HEK293T (cell line): Measurements from ENCODE around the gene DDX43.

Experiments
- CTCF ChIA-PET: fragments of 350-600 bp; formaldehyde crosslinking; extraction: SDS; loops from one replicate; lab custom pipeline; 2021; ENCODE audit warnings: antibody characterized with exemption, inconsistent platforms; lab: Yijun Ruan, JAX
- POLR2A ChIA-PET: fragments of 350-600 bp; formaldehyde crosslinking; extraction: SDS; loops from one replicate; lab custom pipeline; 2020; ENCODE audit warnings: antibody characterized with exemption, inconsistent platforms; lab: Yijun Ruan, JAX
- DNase-seq: peaks from one replicate; pipeline ENCODE4 v3.0.0; 2012; ENCODE audit warnings: mixed read lengths; ENCODE audit errors: extremely low spot score
- ARNT ChIP-seq: fragments of 450-650 bp; IDR thresholded peaks from 2 replicates; pipeline ENCODE4 v1.6.1; 2017; ENCODE audit warnings: mild to moderate bottlenecking
- BHLHE40 ChIP-seq: fragments of 450-650 bp; IDR thresholded peaks from 2 replicates; pipeline ENCODE4 v1.6.1; 2016; ENCODE audit warnings: mild to moderate bottlenecking, moderate library complexity, borderline replicate concordance
- CTBP1 ChIP-seq: fragments of 450-650 bp; IDR thresholded peaks from 2 replicates; pipeline ENCODE4 v1.6.1; 2016; ENCODE audit warnings: borderline replicate concordance
- ELF4 ChIP-seq: fragments of 450-650 bp; IDR thresholded peaks from 2 replicates; pipeline ENCODE4 v1.6.1; 2017; ENCODE audit warnings: antibody characterized with exemption
- FOXA1 ChIP-seq: fragments of 450-650 bp; IDR thresholded peaks from 2 replicates; pipeline ENCODE4 v1.6.1; 2016; ENCODE audit warnings: mild to moderate bottlenecking
- FOXK2 ChIP-seq: fragments of 450-650 bp; IDR thresholded peaks from 2 replicates; pipeline ENCODE4 v1.6.1; 2016; ENCODE audit warnings: mild to moderate bottlenecking
- FOXM1 ChIP-seq: fragments of 450-650 bp; IDR thresholded peaks from 2 replicates; pipeline ENCODE4 v1.6.1; 2017; ENCODE audit warnings: mild to moderate bottlenecking, borderline replicate concordance
- HDGF ChIP-seq: fragments of 450-650 bp; IDR thresholded peaks from 2 replicates; pipeline ENCODE4 v1.6.1; 2017; ENCODE audit warnings: antibody characterized with exemption, borderline replicate concordance
- L3MBTL2 ChIP-seq: fragments of 450-650 bp; conservative IDR thresholded peaks from 2 replicates; pipeline ENCODE4 v1.6.1; 2016; ENCODE audit warnings: mild to moderate bottlenecking
- LEF1 ChIP-seq: fragments of 450-650 bp; IDR thresholded peaks from 2 replicates; pipeline ENCODE4 v1.6.1; 2017; ENCODE audit warnings: mild to moderate bottlenecking, borderline replicate concordance
- NFRKB ChIP-seq: fragments of 450-650 bp; IDR thresholded peaks from 2 replicates; pipeline ENCODE4 v1.6.1; 2016; ENCODE audit warnings: mild to moderate bottlenecking, moderate library complexity
- SP1 ChIP-seq: fragments of 450-650 bp; IDR thresholded peaks from 2 replicates; pipeline ENCODE4 v1.6.1; 2017
- SUZ12 ChIP-seq: fragments of 450-650 bp; IDR thresholded peaks from 2 replicates; pipeline ENCODE4 v1.6.1; 2016; ENCODE audit warnings: mild to moderate bottlenecking
- TARDBP ChIP-seq: fragments of 450-650 bp; IDR thresholded peaks from 2 replicates; pipeline ENCODE4 v1.6.1; 2016
- ZNF384 ChIP-seq: fragments of 450-650 bp; IDR thresholded peaks from 2 replicates; pipeline ENCODE4 v1.6.1; 2016
- TF ChIP-seq, protein P1 (sequence below): fragments of 450-650 bp; IDR thresholded peaks from 2 replicates; pipeline ENCODE4 v1.6.1; 2016

DDX43 gene

DNA sequence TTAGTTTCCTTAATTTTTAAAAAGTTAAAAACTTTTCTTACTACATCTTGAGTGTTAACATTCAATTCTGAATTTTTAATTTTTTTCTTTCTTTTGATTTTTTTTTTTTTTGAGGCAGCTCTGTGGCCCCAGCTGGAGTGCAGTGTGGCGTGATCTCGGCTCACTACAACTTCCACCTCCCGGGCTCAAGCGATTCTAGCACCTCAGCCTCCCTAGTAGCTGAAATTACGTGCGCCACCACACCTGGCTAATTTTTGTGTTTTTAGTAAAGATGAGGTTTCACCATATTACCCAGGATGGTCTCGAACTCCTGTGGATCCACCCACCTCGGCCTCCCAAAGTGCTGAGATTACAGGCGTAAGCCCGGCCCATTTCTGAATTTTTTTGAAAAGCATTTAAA, 1.2 kb downstream of the DDX43 start:
- TF ChIP-seq L3MBTL2 (no peak), SP1 (no peak), NFRKB (no peak), LEF1 (no peak), ZNF384 (no peak), TARDBP (no peak), FOXK2 (no peak)
- TF ChIP-seq, protein P1, sequence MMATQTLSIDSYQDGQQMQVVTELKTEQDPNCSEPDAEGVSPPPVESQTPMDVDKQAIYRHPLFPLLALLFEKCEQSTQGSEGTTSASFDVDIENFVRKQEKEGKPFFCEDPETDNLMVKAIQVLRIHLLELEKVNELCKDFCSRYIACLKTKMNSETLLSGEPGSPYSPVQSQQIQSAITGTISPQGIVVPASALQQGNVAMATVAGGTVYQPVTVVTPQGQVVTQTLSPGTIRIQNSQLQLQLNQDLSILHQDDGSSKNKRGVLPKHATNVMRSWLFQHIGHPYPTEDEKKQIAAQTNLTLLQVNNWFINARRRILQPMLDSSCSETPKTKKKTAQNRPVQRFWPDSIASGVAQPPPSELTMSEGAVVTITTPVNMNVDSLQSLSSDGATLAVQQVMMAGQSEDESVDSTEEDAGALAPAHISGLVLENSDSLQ = no peak
- POLR2A ChIA-PET = interaction anchor here (0.6 to 1.3 kb wide), 3 partner anchors 13 to 87 kb away, joined by 3 to 4 read pairs (median 3); partner anchors contain the start of gene MTO1
- CTCF ChIA-PET = no interaction called here
- no peak for DNase-seq

DNA sequence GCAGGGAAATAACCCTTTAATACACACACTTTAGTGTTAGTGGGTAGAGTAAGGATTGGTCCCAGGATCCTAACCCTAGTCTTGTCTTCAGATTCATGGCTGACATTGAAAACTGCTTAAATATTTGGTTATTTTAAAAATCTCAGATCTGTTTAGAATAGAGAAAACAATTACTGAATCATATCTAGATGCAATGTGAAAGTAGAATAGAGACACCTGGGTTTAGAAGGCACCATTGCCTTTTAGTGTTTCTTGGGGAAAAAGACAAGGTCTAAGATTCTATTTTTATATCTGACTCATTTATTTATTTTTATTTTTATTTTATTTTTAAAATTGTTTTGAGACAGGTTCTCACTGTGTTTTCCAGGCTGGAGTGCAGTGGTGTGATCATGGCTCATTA, 6.0 kb downstream of the DDX43 start:
- ChIA-PET CTCF (interaction anchor here (0.6 kb wide), 1 partner anchor 53 kb away, joined by 3 read pairs; no protein-coding TSS in a partner anchor), POLR2A (interaction anchor here (0.8 kb wide), 1 partner anchor 19 kb away, joined by 3 read pairs; no protein-coding TSS in a partner anchor)
- TF ChIP-seq LEF1 (no peak), NFRKB (no peak), HDGF (no peak), ARNT (no peak), TARDBP (no peak), BHLHE40 (no peak), SP1 (no peak)
- TF ChIP-seq, protein P1 = no peak
- DNase-seq = no peak

DNA sequence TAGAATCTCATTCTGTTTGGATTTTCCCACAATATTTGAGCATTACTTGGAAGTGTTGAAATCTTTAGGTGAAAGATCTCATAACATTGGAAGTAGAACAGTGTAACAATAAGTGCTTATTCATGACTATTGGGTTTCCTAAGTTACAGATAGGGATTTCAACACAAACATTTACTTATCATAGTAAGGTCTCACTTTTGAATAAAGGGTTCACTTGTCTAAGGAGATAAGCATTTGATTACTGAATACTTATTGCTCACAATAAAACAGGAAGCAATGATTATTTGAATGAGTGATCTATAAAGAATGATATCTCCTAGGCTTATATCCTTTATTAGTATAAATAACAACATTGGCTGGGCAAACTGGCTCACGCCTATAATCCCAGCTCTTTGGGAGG, 14.8 kb downstream of the DDX43 start:
- ChIA-PET POLR2A (no interaction called here), CTCF (no interaction called here)
- no peak for TF ChIP-seq TARDBP
- TF ChIP-seq HDGF = no peak
- no peak for TF ChIP-seq FOXA1
- TF ChIP-seq SUZ12 = no peak
- no peak for TF ChIP-seq CTBP1
- TF ChIP-seq ELF4 = no peak
- TF ChIP-seq, protein P1 = no peak
- no peak for TF ChIP-seq ARNT
- TF ChIP-seq NFRKB = no peak
- TF ChIP-seq ZNF384 = no peak
- no peak for TF ChIP-seq BHLHE40
- no peak for DNase-seq

DNA sequence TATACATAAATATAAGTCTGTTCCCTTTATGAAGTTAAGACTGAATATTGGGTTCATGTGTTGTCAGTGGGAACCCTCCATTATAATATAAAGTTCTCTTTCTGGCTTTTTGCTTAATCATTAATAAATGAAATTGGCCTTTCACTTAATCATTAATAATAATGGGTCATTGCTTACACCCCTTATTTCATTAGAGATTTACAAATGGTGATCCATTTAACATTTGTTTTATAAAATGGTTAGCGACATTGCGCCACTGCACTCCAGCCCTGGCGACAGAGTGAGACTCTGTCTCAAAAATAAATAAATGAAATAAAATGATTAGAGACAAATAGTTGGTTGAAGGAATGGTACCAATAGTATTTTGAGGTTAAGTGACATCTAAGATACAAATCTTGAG, 18.5 kb downstream of the DDX43 start:
- POLR2A ChIA-PET = no interaction called here
- CTCF ChIA-PET = no interaction called here
- DNase-seq = no peak
- TF ChIP-seq FOXA1 = no peak
- TF ChIP-seq BHLHE40 = no peak
- TF ChIP-seq CTBP1 = no peak
- no peak for TF ChIP-seq ZNF384
- no peak for TF ChIP-seq L3MBTL2
- TF ChIP-seq SP1 = no peak
- TF ChIP-seq, protein P1 = no peak
- TF ChIP-seq FOXM1 = no peak
- no peak for TF ChIP-seq ELF4
- TF ChIP-seq NFRKB = no peak
- TF ChIP-seq SUZ12 = no peak
- no peak for TF ChIP-seq FOXK2
- TF ChIP-seq LEF1 = no peak
- no peak for TF ChIP-seq ARNT
- TF ChIP-seq HDGF = no peak

DNA sequence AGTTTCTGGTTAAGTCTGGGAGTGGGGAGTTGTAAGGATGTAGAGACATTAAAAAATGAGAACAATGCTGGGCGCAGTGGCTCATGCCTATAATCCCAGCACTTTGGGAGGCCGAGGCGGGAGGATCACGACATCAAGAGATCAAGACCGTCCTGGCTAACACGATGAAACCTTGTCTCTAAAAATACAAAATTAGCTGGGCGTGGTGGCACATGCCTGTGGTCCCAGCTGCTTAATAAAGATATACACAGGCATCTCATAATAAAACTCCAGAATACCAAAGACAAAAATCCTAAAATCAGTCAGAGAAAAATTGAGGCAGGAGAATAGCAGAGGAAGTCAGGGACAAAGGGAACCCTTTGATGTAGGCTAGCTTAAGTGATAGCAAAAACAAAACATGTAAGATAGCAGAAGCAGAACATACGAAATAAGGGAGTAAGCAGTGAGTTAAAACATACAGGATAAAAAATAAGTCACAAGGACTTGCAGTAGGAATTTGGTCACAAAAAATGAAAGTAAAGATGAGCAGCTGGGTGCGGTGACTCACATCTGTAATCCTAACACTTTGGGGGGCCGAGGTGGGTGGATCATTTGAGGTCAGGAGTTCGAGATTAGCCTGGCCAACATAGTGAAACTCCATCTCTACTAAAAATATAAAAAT, 23.6 kb downstream of the DDX43 start:
- CTCF ChIA-PET = no interaction called here
- TF ChIP-seq FOXM1 = no peak
- no peak for TF ChIP-seq TARDBP
- TF ChIP-seq CTBP1 = no peak
- no peak for TF ChIP-seq L3MBTL2
- no peak for TF ChIP-seq ELF4
- no peak for TF ChIP-seq HDGF
- no peak for TF ChIP-seq LEF1
- TF ChIP-seq, protein P1 = no peak
- TF ChIP-seq ZNF384 = no peak
- no peak for TF ChIP-seq FOXA1
- TF ChIP-seq NFRKB = no peak
- POLR2A ChIA-PET = interaction anchor here (1.1 kb wide), 1 partner anchor 96 kb away, joined by 3 read pairs; no protein-coding TSS in a partner anchor
- DNase-seq = no peak
